NCI-H187 (cell line): ENCODE results near the gene REPS1.
"Not testable (repeated sequence)": the region's sequence is repeated elsewhere in the genome, so short reads cannot be mapped to it uniquely, and the experiment has no call there.

Experiments used
- DNase-seq, 2 experiments: peaks; one replicate each; lab custom pipeline; 2025; lab: John Stamatoyannopoulos, UW

REPS1 gene

DNA sequence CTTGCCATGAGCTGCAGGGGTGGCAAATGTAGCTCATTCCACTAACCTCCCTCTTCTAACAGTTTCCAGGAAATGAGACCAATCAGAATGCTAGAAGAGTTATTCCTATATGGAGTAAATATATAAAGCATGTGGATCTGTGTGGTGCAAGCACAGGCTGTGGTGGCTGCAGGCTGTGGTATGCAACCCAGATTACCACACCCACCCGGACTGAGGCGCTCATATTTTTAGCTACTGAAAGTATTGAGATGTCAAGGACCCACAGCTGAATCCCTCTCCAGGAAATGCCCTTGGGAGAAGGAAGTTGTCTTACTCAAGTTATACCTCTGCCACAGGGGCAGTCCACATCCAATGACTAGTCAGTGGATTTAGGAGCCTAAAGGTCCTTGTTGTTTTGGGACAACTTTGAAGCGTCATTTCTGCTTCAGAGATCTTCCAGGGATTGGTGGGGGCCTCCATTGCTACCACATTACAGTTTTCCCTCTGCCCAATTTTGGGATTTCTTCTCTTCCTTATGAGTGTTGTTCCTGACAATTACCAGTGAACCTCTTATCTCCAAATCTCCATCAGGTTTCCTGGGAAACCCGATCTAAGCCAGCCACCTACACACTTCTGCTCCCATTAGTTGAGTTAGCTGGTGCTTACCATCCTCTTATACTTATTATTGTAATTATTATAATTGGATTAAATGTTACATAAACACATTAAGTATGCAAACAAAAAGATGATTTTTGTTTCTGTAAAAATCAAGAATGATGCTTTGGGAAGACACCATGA is 12.1 kb upstream of the REPS1 start:
- no peak for DNase-seq

DNA sequence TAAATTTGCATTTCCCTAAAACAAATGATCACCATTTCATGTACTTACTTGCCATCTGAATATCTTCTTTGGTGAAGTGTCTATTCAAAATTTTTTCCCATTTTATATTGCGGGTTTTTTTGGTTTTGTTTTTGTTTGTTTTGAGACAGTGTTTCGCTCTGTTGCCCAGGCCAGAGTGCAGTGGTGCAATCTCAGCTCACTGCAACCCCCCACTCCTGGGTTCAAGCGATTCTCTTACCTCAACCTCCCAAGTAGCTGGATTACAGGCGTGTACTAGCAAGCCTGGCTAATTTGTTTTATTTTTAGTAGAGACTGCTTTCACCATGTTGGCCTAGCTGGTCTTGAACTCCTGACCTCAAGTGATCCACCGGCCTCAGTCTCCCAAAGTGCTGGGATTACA is 9.1 kb upstream of the REPS1 start:
- no peak for DNase-seq

DNA sequence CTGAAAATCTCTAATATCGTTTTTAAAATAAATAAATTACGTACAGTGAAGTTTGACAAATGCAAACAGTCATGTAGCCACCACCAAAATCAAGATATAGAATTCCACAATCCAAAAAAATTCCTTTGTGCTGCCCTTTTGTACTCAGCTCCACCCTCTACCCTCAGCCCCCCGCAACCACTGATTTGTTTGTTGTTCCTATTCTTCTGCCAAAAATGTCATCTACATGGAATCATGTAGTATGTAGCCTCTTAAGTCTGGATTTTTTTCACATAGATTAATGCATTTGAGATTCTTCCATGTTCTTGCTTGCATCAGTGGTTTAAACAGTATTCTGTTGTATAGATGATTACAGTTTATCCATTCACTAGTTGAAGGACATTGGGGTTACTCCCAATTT is 8.5 kb upstream of the REPS1 start:
- DNase-seq = no peak

DNA sequence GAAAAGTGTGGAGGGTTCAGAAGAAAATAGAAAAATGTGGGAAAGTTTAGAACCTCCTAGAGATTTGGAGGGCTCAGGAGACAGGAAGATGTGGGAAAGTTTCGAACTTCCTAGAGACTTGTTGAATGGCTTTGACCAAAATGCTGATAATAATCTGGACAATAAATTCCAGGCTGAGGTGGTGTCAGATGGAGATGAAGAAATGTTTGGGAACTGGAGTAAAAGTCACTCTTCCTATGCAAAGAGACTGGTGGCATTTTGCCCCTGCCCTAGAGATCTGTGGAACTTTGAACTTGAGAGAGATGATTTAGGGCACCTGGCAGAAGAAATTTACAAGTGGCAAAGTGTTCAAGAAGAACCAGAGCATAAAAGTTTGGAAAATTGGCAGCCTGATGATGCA is 5.4 kb upstream of the REPS1 start:
- not testable (repeated sequence) for DNase-seq

DNA sequence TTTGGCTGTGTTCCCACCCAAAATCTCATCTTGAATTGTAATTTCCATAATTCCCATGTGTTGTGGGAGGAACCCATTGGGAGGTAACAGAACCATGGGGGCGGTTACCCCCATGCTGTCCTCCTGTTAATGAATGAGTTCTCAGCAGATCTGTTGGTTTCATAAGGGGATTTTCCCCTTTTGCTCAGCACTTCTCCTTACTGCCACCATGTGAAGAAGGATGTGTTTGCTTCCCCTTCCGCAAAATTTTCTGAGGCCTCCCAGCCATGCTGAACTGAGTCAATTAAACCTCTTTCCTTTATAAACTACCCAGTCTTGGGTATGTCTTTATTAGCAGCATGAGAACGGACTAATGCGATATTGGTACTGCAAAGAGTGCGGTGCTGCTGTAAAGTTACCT is 4.9 kb upstream of the REPS1 start:
- not testable (repeated sequence) for DNase-seq

DNA sequence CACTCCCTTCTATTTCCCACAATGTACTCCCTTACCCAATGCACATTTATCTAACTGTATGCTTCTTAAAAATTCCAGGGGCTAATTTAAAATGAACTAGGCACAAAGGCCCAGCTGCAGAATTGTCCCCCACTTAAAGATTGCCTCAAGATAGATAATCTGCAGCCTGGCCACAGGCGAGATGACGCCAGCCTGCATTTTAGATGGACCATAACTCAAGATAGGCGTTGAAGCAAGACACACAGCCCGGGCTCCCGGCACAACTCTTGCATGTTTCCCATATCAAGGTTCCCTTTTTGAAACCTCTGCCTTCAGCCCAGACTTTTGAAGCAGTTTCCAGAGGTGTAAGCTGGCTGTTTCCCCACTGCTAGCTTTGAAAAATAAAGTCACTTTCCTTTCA is 3.2 kb upstream of the REPS1 start:
- DNase-seq = no peak

DNA sequence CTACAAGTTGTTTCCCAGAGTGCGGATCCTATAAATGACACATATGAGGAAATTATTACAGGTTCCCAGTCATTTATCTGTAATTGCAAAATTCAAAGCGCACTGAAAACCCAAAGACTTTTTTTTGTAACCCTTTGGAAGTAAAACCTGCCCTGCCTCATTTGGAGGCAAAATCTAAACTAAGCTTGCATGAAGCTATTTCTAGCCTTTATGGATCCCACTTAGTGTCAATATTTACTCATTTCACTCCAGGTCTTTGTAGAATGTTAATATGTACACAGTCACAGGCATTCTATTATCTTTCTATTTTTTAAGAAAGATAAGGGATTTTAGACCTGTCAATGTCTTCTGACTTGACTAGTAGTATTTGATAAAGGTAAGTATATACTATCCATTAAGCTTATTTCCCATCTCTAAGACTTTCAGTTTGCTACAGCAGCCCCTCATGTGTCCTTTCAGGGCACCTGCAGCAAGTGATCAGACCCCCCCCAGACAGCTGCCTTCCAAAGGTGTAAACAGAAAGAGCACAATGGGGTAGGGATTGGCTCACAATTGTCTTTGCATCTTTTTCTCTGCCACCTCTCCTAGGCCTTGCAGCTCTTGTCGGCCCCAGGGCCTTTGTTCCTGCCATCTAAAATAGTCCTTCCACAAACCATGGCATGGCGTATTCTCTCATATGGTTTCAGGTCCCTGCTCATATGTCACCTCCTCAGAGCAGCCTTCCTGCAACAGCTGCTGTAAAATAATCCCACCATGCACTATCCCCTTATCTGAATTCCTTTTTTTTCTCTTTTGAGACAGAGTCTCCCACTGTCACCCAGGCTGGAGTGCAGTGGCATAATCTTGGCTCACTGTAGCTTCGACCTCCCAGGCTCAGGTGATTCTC is 1.3 kb upstream of the REPS1 start:
- no peak for DNase-seq

DNA sequence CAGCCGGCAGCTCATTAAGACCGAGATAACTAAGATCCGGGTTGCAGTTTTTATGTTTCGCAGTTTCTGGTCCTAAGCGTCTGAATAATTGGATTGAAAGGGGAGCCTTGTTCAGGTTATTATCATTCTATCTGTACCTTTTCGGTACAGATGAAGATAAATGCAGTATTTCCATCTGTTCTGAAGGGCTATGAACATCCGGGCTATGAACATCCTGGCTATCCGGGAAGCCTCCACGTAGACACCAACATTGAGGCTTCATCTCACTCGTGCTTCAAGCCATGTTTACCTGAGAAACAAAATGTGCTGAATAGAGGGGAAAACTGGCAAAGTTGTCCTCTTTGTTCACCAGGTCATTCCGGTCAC is 399 bp upstream of the REPS1 start:
- peak in 1 of 2 experiments; percentile 75 for DNase-seq

DNA sequence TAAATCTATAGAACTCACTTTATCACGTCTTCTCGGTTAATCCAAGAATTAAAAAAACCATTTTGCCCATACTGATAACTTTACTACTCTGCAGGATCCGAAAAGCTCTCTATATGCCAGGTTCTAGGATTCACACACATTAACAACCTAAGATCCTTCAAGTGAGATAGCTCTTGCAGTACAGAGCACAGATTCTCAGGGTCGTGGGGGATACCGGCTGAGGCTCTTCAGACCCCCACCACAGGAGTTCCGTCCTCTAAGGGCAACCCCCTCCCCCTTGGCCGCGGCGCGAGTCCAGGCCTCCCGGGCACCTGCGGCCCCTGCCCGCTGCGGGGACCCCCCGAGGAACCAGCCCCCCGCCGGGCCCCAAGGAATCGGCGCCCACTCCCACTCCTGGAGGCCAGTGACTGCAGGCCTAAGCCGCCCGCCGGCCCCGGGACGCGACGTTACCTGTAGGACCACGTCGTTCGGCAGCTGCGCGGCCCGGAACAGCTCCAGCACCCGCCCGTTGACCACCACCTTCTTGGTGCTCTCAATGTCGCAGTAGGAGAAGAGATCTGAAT is 892 bp downstream of the REPS1 start:
- DNase-seq = no peak

DNA sequence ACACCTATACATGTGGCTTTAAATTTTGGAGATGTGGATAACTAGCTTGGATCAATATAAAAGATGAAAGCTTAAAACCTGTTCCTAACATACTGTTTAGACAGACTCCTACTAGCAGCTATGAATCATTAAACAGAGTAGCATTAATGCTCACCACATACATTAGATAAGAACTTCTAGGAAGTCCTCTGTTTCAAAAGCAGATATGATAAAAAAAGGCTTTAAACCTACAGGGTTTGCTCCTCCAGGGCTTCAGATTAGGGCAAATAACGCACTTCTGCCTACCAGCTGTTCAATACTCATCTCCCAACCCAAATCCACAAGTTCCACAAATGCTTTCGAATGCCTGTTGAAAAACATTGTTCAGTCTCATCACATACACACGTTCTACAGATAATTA is 1.5 kb downstream of the REPS1 start:
- DNase-seq = no peak

DNA sequence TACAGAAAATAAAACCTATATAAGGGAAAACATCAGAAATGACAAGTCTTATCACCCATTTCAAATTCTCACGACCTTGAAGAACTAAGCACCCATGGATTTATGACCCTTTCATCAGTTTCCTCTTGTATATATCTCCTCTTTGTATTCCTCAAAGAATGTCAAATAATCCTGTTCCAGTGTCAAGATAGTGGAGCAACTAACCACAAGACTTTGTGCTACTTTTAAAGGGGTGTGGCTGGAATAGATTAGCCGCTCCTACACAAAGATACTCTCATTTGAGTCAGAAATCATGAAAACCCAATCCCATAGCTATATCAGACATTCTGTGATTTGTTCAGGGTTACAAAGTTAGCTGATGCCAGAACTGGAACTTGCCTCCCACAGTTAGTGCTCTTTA is 6.6 kb downstream of the REPS1 start:
- DNase-seq = no peak

DNA sequence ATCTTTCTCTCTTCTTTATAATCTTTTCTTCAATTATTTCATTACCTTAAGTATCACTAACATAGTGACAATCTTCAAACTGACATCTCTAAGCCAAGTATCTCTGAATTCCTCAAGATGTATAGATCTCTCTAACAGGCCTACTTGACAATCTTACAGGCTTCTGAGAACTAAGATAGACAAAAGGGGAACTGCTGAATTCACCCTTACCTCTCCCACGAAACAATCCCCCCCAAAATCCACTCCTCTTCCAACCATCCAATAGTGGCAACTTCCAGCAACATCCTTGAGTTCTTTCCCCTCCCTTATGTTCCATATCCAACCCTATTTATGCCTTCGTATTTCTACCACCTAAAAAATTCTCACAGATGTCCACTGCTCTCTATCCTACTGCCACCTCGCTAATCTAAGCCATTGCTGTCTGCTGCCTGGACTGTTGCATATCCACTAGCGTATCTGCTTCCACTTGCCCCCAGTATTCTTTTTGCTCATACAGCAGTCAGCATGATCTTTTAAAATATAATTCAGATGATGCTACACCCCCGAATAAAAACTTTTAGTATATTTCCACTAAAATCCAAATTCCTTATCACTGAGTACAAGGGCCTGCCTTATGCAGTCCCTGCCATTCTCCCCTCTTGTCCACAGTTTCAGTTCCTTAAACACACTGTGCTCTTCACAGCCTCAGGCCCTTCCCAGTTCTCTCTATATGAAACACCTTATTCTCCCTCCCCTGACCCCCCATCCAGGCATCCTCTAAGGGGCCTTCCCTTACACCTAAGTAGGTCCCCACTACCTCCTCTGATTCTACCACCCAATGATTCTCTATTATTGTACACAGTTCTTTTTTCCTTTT is 8.0 kb downstream of the REPS1 start:
- DNase-seq = no peak

DNA sequence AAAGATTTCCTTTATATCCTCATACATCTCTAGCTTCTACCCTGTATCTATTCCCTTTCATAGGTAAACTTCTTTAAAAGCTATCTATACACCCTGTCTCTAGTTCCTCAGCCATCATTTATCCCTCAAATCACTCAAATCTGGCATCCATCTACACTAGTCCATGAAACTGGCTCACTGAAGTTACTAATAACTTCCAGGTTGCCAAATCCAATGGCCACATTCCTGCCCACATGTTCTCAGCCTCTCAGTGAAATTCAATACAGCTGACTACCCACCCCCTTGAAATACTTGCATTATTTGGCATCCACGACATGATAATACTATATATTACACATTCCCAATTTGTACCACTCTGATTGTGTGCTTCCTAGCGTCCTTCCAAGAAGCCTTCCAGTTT is 8.7 kb downstream of the REPS1 start:
- no peak for DNase-seq

DNA sequence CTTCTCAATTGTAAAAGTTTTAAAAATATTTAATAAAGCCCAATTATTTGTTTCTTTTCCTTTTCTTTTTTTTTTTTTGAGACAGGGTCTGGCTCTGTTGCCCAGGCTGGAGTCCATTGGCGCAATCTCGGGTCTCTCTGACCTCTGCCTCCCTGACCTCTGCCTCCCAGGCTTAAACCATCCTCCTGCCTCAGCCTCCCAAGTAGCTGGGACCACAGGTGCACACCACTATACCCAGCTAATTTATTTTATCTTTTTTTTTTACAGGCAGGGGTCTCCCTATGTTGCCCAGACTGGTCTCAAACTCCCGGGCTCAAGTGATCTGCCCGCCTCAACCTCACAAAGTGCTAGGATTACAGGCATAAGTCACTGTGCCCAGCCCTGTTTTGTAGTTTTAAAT is 9.8 kb downstream of the REPS1 start:
- no peak for DNase-seq

DNA sequence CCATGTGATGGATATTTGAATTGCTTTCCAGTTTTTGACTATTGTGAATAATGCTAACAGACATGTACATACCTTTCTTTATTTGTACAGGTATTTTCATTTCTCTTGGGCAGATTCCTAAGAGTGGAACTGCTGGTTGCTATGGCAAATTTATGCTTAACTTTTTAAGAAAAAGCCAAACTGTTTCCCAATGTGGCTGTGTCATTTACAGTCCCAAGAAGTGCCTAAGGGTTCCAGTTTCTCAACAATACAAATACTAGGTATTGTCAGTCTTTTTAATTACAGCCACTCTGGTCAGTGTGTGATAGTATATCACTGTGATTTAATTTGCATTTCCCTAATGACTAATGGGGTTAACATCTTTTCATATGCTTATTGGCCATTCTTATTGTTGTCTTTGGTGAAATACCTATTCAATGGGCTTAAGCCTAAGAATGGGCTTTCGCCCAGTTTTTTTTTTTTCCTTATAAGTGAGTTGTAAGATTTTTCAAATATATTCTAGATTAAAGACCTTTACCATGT is 10.3 kb downstream of the REPS1 start:
- no peak for DNase-seq

DNA sequence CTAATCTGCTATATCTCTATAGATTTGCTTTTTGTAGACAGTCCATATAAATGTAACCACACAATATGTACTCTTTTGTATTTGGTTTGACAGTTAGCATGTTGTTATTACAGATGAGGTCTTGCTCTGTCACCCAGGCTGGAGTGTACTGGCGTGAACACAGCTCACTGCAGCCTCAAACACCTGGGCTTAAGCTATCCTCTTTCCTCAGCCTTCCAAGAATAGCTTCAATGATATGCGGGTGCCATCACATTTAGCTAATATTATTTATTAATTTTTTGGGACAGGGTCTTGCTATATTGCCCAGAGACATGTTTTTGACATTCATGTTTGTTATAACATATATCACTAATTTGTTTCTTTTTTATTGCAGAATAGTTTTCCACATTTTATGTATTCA is 10.8 kb downstream of the REPS1 start:
- no peak for DNase-seq

DNA sequence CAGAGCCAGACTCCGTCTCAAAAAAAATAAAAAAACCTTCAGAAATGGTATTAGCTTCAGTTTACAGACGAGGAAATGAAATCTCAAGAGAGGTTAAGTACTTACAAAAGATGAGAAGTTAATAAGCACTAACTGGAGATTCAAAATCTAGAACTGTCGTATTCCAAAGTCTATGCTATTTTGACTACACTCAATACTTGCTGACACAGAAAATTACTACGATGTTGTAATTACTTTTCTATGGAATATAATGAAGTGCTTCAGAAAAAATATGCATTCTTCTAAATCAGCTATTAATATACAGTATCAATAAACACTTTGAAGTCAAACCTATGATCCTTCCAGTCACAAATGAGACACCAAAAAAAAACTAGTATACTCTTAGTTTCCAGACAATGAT is 12.2 kb downstream of the REPS1 start:
- DNase-seq = no peak

DNA sequence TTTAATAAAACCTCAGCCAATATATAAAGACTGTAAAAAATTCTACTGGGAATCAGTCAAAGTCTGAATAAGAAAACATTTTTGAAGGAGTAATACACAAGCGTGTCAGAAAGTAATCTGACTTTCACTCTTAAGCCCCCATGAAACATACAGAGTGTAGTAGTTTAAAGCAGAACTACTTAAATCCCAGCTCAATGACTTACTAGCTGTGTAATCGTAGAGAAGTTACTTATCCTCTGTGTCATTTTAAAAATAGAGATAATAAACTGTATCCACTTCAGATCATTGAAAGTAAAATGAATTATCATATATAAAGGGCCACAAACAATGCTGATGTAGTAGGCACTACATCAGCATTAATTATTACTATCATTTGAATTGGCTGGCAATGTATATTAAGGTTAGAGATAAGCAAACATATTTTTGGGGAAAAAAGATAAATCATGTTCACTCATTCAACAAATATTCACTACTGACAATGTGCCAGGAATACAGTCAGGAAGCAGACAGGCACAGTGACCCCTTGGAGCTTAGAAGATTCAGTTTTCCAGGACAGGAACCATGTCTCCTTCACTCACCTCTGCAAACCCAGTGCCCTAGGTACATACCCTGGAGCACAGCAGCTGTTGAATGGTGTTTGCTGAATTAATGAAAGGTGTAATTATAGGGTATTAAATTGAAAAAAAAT is 14.4 kb downstream of the REPS1 start:
- no peak for DNase-seq

DNA sequence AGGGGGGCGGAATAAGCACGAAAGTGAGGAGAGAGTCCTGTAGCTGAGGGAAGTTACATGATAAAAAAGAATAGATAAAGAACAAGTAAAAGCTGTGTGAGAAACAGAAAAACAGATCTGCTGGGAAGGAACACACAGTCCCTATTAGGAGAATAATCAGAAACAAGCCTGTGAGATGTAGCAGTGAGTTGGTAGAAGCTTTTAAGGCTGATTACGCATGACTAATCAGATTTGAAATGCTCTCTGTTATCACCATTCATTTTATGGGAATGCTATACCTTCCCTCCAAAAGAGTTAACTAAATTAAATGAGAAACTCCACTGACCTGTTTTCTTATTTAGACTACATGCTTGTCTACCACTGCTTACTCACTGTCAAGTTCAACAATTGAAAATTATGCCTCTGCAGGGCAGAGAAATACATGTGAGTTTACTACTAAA is 15.8 kb downstream of the REPS1 start:
- DNase-seq = no peak

DNA sequence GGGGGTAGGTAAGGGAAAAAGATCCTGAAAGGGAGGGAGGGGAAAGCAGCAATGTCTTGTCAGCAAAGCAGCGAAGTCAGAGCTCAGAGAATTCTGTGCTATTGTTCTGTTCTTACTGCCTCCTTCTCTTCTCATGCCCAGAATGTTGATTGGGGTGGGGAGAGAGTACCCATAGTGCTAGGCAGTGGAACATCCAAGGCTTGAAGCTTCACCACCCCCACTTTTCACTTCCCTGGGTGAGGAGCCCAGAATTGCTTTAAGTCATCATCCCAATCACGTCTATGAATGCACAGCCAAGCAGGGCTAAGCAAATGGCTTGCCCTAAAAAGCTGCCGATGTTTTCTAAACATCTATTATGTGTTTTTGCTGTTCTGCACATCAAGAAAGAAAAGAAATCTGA is 16.5 kb downstream of the REPS1 start:
- no peak for DNase-seq

DNA sequence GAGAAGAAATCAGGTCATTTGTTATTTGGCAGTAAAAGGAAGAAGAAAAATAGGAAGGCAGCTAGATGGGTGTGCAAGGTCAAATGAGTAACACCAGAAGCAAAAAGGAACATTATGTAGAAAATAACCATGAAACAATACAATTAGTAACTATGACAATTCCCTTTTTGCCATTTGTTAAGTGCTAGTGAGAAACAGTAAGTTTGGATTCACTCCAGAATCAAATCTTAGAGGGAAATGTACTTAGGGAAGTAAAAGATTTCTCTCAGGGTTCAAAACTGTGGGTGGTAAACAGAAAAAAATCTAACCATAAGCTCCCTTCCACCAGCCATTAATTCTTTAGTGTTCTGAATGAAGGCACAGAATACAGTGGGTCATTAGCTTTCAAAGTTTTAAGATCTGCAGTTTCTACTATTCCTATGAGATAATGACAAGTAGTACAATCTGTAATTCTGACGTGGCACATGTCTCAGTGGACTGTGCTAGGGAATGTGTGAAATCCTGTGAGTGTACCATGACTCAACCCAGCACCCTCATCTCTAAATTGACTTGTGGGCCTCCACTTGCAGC is 17.1 kb downstream of the REPS1 start:
- DNase-seq = no peak
